Tibial artery (tissue), 4 donors: ENCODE data around the gene KLHL25.
A peak's percentile ranks its signal among the peaks of the same experiment; 100 is the strongest.

Experiments
- DNase-seq, 2 donors: peaks; one replicate each; pipeline ENCODE4 v3.0.0-alpha.2; 2019
- H3K27ac ChIP-seq, 2 donors: fragments of 200-600 bp; sonication (generic) in 1 of 2; 1 replicate in 1 of 2; 2 replicates in 1 of 2; pipeline ENCODE4 v1.5.1; 2018 to 2019; ENCODE audit warnings: mild to moderate bottlenecking in 1 of 2
- H3K27me3 ChIP-seq, 2 donors: fragments of 200-600 bp; sonication (generic) in 1 of 2; one replicate each; pipeline versions ENCODE4 v1.5.1 to v1.6.0; 2016 to 2019
- H3K36me3 ChIP-seq, 3 donors: fragments of 200-600 bp; sonication (generic) in 2 of 3; one replicate each; pipeline ENCODE4 v1.5.1; 2016 to 2019; ENCODE audit warnings: mild to moderate bottlenecking in 2 of 3
- H3K4me1 ChIP-seq, 4 donors: fragments of 200-600 bp; sonication (generic) in 2 of 4; 1 replicate in 3 of 4; 2 replicates in 1 of 4; pipeline ENCODE4 v1.5.1; 2016 to 2019
- H3K4me3 ChIP-seq, 2 donors: fragments of 200-600 bp; sonication (generic) in 1 of 2; 1 replicate in 1 of 2; 2 replicates in 1 of 2; pipeline ENCODE4 v1.5.1; 2018 to 2019; ENCODE audit warnings: mild to moderate bottlenecking in 2 of 2
- H3K9me3 ChIP-seq, 3 donors: fragments of 200-600 bp; sonication (generic) in 1 of 3; one replicate each; pipeline ENCODE4 v1.5.1; 2016 to 2019
- CTCF ChIP-seq, 2 experiments: fragments of 200-600 bp in 1 of 2; fragments of 450-650 bp in 1 of 2; IDR thresholded peaks; one replicate each; pipeline ENCODE4 v1.5.1; 2017 to 2019; ENCODE audit warnings: antibody characterized with exemption in 2 of 2, mild to moderate bottlenecking in 1 of 2, moderate library complexity in 1 of 2
- intact Hi-C: fragments of 100-400 bp; cut with DNase I; formaldehyde crosslinking; loops from one replicate; pipeline ENCODE4 v1.15.0; 2023; ENCODE audit warnings: low total_unique reads

The KLHL25 gene

GRCh38 chr15:85741021-85741421 lies 53.7 kb downstream of the KLHL25 start:
- H3K27me3 ChIP-seq = no peaks in the 10 kb centered on the region
- DNase-seq = peak in 1 of 2 donors; percentile 18
- intact Hi-C loops = no loop called here
- peaks cover 0 to 8% (median 7%) of the 10 kb centered on the region in 4 donors for H3K4me1 ChIP-seq
- H3K4me3 ChIP-seq = no peak overlapping the region
- TF ChIP-seq CTCF (IDR thresholded peaks at IDR 0.05) = no peak
- H3K27ac ChIP-seq = no peak overlapping the region
- no peaks in the 10 kb centered on the region for H3K9me3 ChIP-seq
- H3K36me3 ChIP-seq = peaks cover 55 to 89% (median 85%) of the 10 kb centered on the region in 3 donors

DNA sequence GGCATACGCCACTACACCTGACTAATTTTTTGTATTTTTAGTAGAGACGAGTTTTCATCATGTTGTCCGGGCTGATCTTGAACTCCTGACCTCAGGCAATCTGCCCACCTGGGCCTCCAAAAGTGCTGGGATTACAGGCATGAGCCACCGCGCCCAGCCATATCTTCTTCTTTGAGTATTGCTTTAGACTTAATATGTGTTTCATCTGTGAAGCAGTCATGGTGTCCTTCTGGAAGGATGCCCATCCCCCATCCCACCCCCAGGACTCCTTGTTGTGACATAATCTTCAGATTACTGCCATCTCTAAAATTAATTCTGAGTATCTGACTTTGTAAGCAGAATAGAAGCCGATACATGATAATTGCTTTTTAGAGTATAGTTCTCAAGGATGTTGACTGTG lies 57.7 kb downstream of the KLHL25 start:
- DNase-seq = peak in 1 of 2 donors; percentile 48
- H3K27ac ChIP-seq = no peak overlapping the region
- TF ChIP-seq CTCF (IDR thresholded peaks at IDR 0.05) = no peak
- H3K9me3 ChIP-seq = peaks cover 0 to 6% (median 0%) of the 10 kb centered on the region in 3 donors
- no peaks in the 10 kb centered on the region for H3K27me3 ChIP-seq
- H3K4me3 ChIP-seq = no peak overlapping the region
- peaks cover 0 to 5% (median 3%) of the 10 kb centered on the region in 4 donors for H3K4me1 ChIP-seq
- H3K36me3 ChIP-seq = peaks cover 67 to 88% (median 86%) of the 10 kb centered on the region in 3 donors
- intact Hi-C loops = no loop called here

- Histone ChIP-seq H3K27ac (no peak overlapping the region), H3K4me1 (no peaks in the 10 kb centered on the region), H3K9me3 (peaks cover 0 to 6% (median 0%) of the 10 kb centered on the region in 3 donors), H3K4me3 (no peak overlapping the region), H3K36me3 (peaks cover 65 to 99% (median 87%) of the 10 kb centered on the region in 3 donors), H3K27me3 (no peaks in the 10 kb centered on the region)
- DNase-seq = no peak
- no peak for TF ChIP-seq CTCF (IDR thresholded peaks at IDR 0.05)
- intact Hi-C loops = loop anchor here (5.0 kb wide), 1 partner anchor 99 kb away; no protein-coding TSS in a partner anchor
Measured at GRCh38 chr15:85733416-85733815, 61.3 kb downstream of the KLHL25 start.

GRCh38 chr15:85730001-85730820 lies 64.5 kb downstream of the KLHL25 start:
- peak in 1 of 2 donors; percentile 45 for DNase-seq
- no peaks in the 10 kb centered on the region for H3K27me3 ChIP-seq
- intact Hi-C loops = loop anchor here (5.0 kb wide), 1 partner anchor 102 kb away; no protein-coding TSS in a partner anchor
- peaks cover 0 to 28% (median 20%) of the 10 kb centered on the region in 4 donors for H3K4me1 ChIP-seq
- H3K9me3 ChIP-seq = peaks cover 0 to 6% (median 0%) of the 10 kb centered on the region in 3 donors
- H3K36me3 ChIP-seq = peaks cover 44 to 88% (median 74%) of the 10 kb centered on the region in 3 donors
- H3K27ac ChIP-seq = peak overlapping the region; percentile 50 to 84
- no peak overlapping the region for H3K4me3 ChIP-seq
- peak; percentile 76 to 78 for TF ChIP-seq CTCF (IDR thresholded peaks at IDR 0.05)

DNA sequence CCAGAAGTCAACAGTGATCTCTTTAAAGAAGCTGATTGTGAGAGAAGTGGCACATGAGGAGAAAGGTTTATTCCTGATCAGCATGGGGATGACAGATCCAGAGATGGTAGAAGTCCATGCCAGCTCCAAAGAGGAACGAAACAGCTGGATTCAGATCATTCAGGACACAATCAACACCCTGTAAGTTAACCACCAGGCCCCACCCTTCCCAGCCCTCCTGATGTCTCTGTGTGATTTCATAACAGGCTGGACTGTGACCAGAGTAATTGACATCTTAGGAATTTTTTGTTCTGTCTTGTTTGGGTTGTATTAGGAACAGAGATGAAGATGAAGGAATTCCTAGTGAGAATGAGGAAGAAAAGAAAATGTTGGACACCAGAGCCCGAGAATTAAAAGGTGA lies 67.7 kb downstream of the KLHL25 start:
- H3K27ac ChIP-seq = peak overlapping the region; percentile 82 to 84
- H3K36me3 ChIP-seq = peaks cover 15 to 84% (median 63%) of the 10 kb centered on the region in 3 donors
- intact Hi-C loops = loop anchor here (10.0 kb wide), 1 partner anchor 112 kb away; no protein-coding TSS in a partner anchor

More for the DNA sequence above, 67.7 kb downstream of the KLHL25 start:
- Histone ChIP-seq H3K9me3 (no peaks in the 10 kb centered on the region), H3K4me3 (no peak overlapping the region), H3K4me1 (peaks cover 0 to 43% (median 33%) of the 10 kb centered on the region in 4 donors), H3K27me3 (no peaks in the 10 kb centered on the region)
- no peak for TF ChIP-seq CTCF (IDR thresholded peaks at IDR 0.05)
- DNase-seq = peak; percentile 78 to 85
